GM19239 (cell line): ENCODE data around the gene UQCC2.

Experiments
- DNase-seq: peaks from one replicate; pipeline ENCODE4 v3.0.0; 2011; ENCODE audit warnings: low spot score; ENCODE audit not compliant: insufficient read length
- FAIRE-seq: peaks from 2 replicates; lab custom pipeline; 2011; peaks lifted over from hg19 to GRCh38; lab: Jason Lieb, UNC

The UQCC2 gene

DNA sequence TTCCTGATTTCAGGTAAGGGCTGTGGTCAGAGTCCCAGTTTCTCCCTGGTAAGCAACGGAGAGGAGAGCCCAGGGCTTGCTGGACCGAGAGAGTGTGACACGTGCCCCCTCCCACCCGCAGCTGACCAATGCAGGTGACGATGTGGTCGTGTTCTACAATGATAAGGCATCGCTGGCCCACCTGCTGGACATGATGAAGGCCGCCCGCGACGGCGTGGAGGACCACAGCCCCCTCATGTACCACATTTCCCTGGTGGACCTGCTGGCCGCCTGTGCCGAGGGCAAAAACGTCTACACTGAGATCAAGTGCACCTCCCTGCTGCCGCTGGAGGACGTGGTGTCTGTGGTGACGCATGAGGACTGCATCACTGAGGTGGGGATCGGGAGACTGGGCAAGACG is 31.7 kb downstream of the UQCC2 start:
- DNase-seq (no peak), FAIRE-seq (no peak)

DNA sequence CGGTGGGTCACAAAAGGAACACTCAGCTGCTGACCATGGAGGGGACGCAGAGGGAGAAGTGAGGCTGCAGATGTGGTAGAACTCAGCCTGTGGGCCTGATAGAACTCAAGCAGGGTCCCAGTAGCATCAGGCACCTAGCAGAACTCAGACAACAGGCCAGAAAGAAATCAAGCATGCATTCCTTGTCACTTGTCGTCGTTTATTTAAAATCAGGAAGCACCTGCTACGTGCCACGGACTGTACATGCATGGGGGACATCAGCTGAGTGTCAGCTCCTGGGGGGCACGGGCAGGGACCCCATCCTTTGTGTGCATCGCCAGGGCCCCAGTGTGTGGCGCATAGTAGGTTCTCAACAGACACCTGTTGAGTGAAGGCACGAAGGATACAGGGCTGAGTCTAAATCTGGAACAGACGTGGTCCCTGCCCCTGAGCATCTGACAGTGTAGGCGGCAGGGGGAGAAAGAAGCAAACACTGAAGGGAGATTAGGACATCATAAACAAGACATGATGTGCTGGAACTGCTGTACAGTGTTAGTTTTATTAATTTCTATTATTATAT is 32.5 kb downstream of the UQCC2 start:
- no peak for DNase-seq
- no peak for FAIRE-seq

DNA sequence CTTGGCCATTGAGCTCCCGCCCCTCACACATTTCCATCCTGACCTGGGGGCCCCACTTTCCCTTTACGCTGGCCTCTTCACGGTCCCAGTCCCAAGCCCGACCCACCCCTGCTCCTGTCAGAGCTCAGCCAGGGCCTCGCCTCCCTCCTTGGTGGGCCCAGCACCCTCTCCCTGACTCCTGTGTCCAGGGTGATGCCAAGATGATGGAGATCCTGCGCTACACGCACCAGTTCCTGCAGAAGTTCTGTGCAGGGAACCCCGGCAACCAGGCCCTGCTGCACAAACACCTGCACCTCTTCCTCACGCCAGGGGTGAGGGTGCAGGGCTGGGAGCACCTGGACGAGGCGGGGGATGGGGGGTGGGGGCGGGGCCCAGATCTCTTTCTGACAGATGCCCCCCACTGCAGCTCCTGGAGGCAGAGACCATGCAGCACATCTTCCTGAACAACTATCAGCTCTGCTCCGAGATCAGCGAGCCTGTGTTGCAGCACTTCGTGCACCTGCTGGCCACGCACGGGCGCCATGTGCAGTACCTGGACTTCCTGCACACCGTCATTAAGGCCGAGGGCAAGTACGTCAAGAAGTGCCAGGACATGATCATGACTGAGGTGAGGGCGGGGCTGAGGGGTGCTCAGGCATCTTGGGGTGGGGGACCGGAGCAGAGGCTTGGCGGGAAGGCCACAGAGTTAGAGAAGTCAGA is 33.1 kb downstream of the UQCC2 start:
- DNase-seq (no peak), FAIRE-seq (no peak)

DNA sequence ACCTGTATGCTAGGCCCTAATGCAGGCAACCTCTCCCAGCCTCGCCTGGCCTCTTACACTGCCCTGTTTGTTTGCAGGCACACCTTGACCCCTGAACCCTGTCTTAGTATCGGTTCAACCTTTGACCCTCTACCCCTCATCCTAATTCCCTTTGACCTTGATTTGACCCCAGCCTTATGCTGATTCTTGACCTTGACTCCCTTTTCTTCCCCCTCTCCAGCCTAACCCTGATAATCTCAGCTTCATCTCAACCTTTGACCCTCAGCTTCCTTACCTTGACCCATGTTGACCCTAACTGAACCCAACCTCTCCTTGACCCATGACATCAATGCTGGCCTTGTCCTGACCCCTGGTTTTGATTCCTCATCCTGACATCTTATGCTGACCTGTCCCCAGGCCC is 33.8 kb downstream of the UQCC2 start:
- DNase-seq (no peak), FAIRE-seq (no peak)

DNA sequence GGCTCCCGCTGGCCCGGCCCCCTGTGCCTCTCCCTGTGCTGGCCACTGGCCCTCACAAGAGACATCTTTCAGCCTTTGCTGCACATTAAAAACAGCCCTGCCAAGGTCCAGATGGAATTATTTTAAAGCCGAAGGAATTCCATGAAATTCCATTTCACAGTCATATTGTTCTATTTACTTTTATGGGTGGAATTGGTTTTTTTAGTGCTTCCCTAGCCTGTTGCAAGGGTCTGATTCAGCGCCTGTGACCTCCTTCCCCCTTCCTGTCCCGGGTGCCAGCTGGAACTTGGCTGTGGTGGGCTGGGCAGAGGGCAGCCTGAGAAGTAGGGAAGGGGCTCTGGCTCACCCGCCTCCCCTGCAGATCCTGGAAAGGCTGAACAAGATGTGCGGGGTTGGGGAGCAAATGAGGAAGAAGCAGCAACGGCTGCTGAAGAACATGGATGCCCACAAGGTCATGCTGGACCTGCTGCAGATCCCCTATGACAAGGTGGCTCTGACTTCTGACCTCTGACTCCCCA is 34.3 kb downstream of the UQCC2 start:
- no peak for FAIRE-seq
- no peak for DNase-seq

DNA sequence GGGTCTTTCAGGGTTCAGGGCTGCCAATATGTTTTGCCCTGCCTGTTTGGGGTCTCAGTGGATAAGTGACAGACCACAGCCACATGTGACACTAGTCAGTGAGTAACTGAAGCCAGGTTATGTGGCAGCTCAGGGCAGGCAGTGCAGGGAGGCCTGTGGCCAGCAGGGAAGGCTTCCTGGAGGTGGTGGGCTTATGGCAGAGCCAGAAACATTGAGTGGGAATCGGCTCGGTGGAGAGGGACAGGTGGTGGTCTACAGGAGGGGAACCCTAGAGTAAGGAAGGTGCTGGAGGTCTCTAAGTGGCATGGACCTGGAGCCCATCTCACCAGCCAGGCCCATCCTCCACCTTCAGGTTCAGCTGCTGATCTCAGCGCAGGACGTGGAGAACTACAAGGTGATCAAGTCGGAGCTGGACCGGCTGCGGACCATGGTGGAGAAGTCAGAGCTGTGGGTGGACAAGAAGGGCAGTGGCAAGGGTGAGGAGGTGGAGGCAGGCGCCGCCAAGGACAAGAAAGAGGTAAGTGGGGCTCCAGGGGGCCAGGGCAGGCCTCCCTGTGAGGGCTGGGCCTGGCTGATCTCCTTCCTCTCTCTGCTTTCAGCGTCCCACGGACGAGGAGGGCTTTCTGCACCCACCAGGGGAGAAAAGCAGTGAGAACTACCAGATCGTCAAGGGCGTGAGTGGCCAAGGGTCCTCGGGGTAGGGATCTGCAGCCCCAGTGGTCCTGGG is 34.9 kb downstream of the UQCC2 start:
- no peak for FAIRE-seq

DNA sequence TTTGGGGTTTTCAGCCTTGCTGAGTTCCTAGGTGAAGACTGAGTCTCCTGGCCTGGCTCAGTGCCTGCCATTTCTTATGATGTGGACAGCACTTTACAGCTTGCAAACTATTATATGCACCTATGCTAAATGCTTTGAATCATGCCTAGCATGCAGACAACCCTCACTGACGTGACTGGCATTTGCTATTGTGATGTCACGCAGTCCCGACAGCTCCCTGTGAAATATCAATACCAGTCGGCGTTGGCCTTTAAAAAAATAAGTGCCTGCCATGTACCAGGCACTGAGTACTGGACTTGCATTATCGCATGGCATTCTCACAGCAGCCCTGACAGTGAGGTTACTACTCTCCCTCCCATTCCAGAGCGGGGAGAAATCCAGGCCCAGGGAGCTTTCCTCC is 35.5 kb downstream of the UQCC2 start:
- no peak for FAIRE-seq
- DNase-seq, result no peak

More for the DNA sequence above, 34.9 kb downstream of the UQCC2 start:
- no peak for DNase-seq

DNA sequence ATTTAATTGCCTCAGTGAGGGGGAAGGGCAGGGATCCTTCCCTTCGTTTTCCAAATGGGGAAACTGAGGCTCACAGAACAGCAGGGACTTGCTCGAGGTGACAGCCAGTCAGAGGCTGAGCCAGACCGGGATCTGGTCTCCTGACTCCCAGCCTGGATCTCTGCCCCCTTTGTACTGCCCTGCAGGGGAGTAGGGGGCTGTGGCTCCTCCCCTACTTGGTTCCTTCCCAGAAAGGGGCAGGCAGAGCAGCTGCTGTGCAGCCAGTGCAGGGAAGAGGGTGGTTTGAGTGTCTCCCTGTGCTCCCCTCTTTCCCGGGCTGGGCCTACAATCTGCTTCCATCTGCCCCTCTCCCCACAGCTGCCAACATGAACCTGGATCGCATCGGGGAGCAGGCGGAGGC is 37.6 kb downstream of the UQCC2 start:
- DNase-seq (no peak), FAIRE-seq (no peak)

DNA sequence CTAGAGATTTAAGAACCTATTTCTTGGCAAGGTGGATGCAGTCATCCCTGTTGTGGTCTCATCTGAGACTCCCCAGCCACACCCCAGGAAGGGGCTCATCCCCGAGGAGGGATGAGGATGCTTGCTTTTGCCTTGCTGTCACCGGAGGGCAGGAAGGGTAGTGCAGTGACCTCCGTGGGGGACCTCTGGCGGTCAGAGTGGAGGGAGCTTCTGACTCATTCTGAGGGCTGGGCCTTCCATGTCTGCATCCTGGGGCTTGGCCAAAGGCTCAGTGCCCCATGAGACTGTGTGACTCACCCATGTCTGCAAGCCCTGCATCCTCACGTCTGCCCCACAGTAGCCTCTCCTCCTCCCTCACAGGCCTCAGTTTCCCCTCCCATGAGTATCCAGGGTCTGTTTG is 38.7 kb downstream of the UQCC2 start:
- FAIRE-seq (no peak), DNase-seq (no peak)

DNA sequence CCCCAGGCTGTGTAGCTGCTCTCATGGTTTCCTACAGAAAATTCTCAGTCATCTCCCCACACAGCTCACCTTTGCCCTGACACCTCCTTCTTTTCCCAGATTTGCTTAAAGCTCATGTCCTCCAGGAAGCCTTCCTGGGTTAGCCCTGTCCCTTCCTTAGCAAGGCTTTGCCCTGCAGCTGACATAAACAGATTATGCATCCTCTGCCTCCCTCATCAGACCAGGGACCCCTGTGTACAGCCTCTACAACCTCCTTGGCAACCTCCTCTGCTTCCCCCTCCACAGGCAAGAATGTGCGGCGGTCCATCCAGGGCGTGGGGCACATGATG is 39.8 kb downstream of the UQCC2 start:
- FAIRE-seq (no peak), DNase-seq (no peak)

DNA sequence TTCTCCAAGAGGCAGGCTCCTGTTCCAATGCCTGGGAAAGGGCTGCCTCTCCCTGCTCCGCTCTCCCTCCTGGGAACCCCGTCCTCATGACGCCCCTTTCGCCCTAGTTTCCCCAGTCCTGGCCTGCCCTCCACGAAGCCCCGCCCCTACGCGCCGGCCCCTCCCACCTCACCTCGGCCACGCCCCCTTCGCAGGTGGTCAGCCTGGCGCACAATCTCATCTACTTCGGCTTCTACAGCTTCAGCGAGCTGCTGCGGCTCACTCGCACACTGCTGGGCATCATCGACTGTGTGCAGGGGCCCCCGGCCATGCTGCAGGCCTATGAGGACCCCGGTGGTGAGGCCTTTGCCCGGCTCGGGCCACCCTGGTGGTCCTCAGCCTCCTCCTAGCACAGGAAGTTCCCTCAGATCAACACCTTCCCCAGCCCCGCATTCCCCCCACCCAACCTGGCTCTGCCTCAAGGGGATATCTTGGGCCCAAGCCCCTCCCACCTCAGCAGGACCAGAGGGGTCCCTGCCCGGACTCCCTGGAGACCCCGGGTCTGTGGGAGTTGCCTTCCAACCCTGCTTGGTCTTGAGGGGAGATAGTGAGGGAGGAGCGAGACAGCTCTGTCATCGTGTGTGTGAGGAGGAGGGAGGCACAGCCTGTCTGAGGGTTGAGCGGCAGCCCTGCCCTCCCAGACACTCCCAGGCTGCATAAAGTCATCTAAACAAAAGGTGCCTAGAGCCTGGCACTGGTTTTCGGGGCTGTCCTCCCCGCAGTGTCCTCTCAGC is 40.3 kb downstream of the UQCC2 start:
- FAIRE-seq, result no peak
- no peak for DNase-seq

DNA sequence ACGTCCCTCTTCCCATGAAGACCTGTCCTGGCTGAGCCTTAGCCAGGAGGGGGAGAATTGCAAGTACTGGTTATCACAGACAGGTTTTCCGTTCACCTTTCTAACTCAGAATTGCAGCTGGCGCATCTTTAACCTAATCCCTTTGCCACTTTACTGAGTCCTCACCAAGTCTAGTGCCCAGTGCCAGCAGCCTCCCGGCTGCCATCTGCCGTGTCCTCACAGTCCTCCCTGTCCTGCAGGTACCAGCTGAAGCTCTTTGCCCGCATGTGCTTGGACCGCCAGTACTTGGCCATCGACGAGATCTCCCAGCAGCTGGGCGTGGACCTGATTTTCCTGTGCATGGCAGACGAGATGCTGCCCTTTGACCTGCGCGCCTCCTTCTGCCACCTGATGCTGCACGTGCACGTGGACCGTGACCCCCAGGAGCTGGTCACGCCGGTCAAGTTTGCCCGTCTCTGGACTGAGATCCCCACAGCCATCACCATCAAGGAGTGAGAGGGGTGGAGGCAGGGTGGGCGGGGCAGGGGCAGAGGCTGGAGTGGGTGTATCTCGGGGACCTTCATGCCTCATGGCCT is 41.3 kb downstream of the UQCC2 start:
- no peak for FAIRE-seq

DNA sequence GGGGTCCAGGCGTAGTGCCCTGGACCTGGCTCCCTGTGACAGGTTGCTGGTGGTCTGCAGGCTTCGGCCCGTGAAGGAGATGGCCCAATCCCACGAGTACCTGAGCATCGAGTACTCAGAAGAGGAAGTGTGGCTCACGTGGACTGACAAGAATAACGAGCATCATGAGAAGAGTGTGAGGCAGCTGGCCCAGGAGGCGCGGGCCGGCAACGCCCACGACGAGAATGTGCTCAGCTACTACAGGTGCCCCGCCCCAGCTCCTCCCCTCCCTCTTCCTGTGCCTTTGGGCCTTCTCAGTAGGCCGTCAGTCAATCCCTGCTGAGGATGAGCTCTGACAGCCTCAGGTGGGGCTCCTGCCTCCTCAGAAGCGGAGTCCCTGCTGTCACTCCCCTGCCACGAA is 42.6 kb downstream of the UQCC2 start:
- DNase-seq, result no peak
- FAIRE-seq, result no peak

More for the DNA sequence above, 41.3 kb downstream of the UQCC2 start:
- no peak for DNase-seq

DNA sequence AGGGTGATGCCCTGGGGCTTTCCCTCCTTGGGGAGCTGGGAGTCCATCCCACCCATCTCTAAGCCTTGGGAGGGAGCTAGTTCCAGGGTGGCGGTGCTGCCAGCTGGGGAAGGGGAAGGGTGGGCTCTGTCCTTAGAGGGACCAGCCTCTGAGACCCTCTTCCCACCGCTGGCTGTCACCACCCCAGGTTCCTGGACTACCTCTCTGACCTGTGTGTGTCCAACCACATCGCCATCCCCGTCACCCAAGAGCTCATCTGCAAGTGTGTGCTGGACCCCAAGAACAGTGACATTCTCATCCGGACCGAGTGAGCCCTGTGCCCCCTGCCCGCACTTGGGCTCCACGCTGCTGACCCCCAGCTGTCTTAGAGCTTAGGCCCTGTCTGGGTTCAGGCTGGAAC is 43.2 kb downstream of the UQCC2 start:
- FAIRE-seq, result no peak

DNA sequence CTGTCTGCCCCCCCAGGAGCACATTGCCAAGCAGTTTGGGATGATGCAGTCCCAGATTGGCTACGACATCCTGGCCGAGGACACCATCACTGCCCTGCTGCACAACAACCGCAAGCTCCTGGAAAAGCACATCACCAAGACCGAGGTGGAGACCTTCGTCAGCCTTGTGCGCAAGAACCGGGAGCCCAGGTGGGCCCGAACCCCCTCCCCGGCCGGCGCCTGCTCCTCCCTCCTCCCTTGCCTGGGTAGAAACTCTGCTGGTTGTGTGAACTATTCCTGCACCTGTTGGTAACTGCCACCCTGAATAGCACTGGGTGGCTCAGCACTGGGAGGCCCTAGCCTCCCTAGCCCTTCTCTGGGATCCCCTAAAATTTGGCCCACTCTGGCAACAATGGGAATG is 43.7 kb downstream of the UQCC2 start:
- DNase-seq (no peak), FAIRE-seq (no peak)

More for the DNA sequence above, 43.2 kb downstream of the UQCC2 start:
- DNase-seq, result no peak

DNA sequence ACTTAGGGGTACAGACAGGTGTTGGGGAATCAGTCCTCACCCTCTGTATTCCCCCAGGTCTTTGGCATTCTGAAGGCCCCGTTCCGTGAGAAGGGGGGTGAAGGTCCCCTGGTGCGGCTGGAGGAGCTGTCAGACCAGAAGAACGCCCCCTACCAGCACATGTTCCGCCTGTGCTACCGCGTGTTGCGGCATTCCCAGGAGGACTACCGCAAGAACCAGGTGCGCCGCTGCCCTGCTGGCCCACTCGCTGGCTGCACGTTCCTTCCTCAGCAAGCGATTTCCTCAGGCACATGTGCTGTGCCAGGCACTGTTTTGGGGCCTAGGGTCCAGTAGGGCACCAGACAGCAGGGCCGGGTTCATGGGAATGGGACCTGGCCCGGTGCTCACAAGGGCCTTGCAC is 44.4 kb downstream of the UQCC2 start:
- DNase-seq, result no peak

DNA sequence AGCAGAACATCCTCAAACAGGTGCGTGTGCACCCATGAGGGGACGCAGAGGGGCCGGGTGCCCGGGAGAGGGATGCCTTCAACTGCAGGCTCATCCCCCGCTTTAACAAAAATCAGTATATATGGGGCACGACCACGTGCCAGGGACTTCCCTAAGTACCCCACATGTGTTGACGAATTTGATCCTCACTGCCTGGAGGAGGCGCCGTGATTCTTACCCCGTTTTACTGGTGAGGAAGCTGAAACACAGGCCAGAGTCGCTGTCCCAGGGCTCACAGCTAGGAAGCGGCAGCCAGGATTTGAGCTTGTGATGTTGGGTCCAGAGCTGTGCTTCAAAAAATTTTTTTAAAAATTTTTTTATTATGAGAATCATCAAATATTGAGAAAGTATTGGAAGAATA is 45.5 kb downstream of the UQCC2 start:
- no peak for FAIRE-seq
- DNase-seq, result no peak

More for the DNA sequence above, 44.4 kb downstream of the UQCC2 start:
- FAIRE-seq, result no peak

DNA sequence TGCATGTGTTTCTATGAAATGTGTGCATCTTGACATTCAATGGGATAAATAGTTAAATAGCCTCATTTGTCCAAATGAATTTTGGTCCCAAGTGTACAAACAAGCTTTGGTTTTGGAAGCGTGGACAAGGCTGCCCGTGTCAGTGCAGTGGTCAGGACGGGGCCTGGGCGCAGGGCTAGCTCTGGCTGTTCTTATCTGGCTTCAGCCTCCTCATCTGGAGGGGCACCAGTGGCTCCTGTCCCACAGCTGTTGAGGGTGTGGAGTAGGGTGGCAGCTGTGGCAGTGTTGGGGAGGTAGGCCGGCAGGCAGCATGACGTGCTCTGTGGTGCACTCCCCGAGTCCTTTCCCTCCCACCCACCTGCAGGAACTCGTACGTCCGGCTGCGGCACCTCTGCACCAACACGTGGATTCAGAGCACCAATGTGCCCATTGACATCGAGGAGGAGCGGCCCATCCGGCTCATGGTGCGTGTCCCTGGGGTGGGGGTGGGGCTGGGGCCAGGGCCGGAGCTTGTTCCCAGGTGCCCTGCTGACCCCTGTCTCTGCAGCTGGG is 46.9 kb downstream of the UQCC2 start:
- DNase-seq (no peak), FAIRE-seq (no peak)

DNA sequence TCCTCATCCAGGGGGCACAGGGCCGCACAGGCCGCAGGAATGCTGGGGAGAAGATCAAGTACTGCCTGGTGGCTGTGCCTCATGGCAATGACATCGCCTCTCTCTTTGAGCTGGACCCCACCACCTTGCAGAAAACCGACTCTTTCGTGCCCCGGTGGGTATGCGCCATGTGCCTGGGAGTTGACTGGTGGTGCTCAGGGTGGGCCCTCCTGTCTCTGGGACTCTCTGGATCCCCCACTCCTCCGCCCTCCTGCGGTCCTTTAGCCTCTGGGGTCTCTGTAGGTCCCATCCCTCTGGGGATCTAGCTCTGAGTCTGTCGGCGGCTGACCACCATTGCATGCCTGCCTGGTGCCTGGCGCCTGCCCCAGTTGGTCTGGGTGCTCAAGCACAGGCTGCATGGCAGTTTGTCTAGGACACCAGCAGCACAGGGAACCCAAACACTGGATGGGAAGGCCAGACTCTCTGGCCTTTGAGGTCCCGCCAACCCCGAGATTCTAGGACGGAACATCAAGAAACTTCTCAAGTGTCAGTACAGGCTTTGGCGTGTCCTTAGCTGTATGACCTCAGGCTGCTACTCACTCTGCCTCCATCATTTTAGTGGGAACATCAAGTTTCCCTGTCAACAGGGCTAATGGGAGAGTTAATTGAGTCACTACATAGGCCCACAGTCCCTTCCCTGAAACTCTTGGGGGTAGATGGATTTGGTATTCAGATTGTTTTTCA is 47.6 kb downstream of the UQCC2 start:
- no peak for DNase-seq
- FAIRE-seq, result no peak

DNA sequence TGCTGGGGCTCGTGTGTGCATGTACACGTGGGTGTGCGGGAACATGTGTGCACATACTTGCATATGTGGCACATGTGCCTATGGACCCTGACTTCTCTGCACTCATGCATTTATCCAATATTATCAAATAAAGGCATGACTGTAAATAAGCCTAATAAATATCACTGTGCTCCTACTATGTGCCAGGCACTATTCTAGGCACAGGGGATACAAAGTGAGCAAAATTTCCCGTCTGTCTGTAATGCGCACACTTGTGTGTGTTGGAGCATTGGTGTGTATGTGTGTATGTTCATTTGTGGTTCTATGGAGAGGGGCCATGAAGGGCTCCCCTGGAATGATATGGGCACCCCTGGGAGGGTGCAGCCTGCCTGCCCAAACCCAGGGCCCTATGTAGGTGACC is 48.5 kb downstream of the UQCC2 start:
- DNase-seq (no peak), FAIRE-seq (no peak)
